A673 (cell line): ENCODE results near the gene SAPCD1.

Source experiments
- CTCF ChIP-seq: fragments of 300-800, 200-600 bp; sonication (generic); conservative IDR thresholded peaks from 2 replicates; pipeline ENCODE4 v1.5.1; 2017; ENCODE audit warnings: low read depth, mild to moderate bottlenecking, antibody characterized with exemption, low read length, moderate library complexity, mixed read lengths
- EZH2 ChIP-seq: fragments of 200-600 bp; sonication (generic); IDR thresholded peaks from 2 replicates; pipeline ENCODE4 v1.6.1; 2017; ENCODE audit warnings: borderline replicate concordance, low read depth, mild to moderate bottlenecking, mixed read lengths, antibody characterized with exemption, low read length; ENCODE audit not compliant: poor library complexity, severe bottlenecking

GRCh38 chr6:31732029-31732428 is 30.4 kb upstream of the SAPCD1 start:
- TF ChIP-seq CTCF, result no peak
- no peak for TF ChIP-seq EZH2
